ENCODE measurements around the gene CFAP299. TPM values are rescaled to one million over a fixed set of nuclear protein-coding genes. Genes with fewer than 3 reads are reported as not detected.

CFAP299 gene
- total and polyA plus RNA-seq, 2 experiments from 2014 or later = not detected

GRCh38 chr4:80566203-80566872, 230.8 kb downstream of the CFAP299 start:
- Histone ChIP-seq H3K36me3 (replicated peaks; ENCODE audit: insufficient read depth, low read depth) (no peaks in the 10 kb centered on the region), H3K9me3 (ENCODE audit: low read depth) (no peaks in the 10 kb centered on the region), H3K27me3 (no peaks in the 10 kb centered on the region), H3K4me1 (ENCODE audit: insufficient read depth) (no peaks in the 10 kb centered on the region), H3K4me3 (no peak overlapping the region), H4K20me1 (ENCODE audit: insufficient read depth, poor library complexity, severe bottlenecking) (no peaks in the 10 kb centered on the region), H3K79me2 (no peaks in the 10 kb centered on the region), H2AFZ (peak overlapping the region; percentile 7), H3K4me2 (peak overlapping the region; percentile 19), H3K9me2 (replicated peaks; ENCODE audit: insufficient read depth) (no peaks in the 10 kb centered on the region), H3K27ac (no peak overlapping the region)
- DNase-seq (ENCODE audit: low spot score) = no peak
- WGBS (ENCODE audit: low lambda C conversion rate, missing lambda C conversion rate) = 71% methylated on average over 5 of the region's 5 CpGs
- no peak for TF ChIP-seq EZH2phosphoT487 (IDR thresholded peaks at IDR 0.05; ENCODE audit: low read depth, severe bottlenecking, unreplicated experiment)
- TF ChIP-seq CTCF (IDR thresholded peaks at IDR 0.05; ENCODE audit: poor library complexity) = no peak
- TF ChIP-seq EZH2 (IDR thresholded peaks at IDR 0.05; ENCODE audit: borderline replicate concordance) = no peak

- Histone ChIP-seq H3K9me3 (ENCODE audit: low read depth) (no peaks in the 10 kb centered on the region), H3K36me3 (replicated peaks; ENCODE audit: insufficient read depth, low read depth) (no peaks in the 10 kb centered on the region), H3K27ac (no peak overlapping the region), H3K4me3 (no peak overlapping the region), H3K4me2 (no peak overlapping the region), H2AFZ (no peak overlapping the region), H3K79me2 (no peaks in the 10 kb centered on the region), H4K20me1 (ENCODE audit: insufficient read depth, poor library complexity, severe bottlenecking) (no peaks in the 10 kb centered on the region), H3K27me3 (no peaks in the 10 kb centered on the region), H3K9me2 (replicated peaks; ENCODE audit: insufficient read depth) (no peaks in the 10 kb centered on the region), H3K4me1 (ENCODE audit: insufficient read depth) (no peaks in the 10 kb centered on the region)
- WGBS (ENCODE audit: low lambda C conversion rate, missing lambda C conversion rate) = 53% methylated on average over 1 of the region's 1 CpG
- TF ChIP-seq EZH2 (IDR thresholded peaks at IDR 0.05; ENCODE audit: borderline replicate concordance) = no peak
- TF ChIP-seq CTCF (IDR thresholded peaks at IDR 0.05; ENCODE audit: poor library complexity) = no peak
- TF ChIP-seq EZH2phosphoT487 (IDR thresholded peaks at IDR 0.05; ENCODE audit: low read depth, severe bottlenecking, unreplicated experiment) = no peak
- no peak for DNase-seq (ENCODE audit: low spot score)
Measured at GRCh38 chr4:80568891-80569290, 233.4 kb downstream of the CFAP299 start.

GRCh38 chr4:80576796-80577195, 241.3 kb downstream of the CFAP299 start:
- Histone ChIP-seq H4K20me1 (ENCODE audit: insufficient read depth, poor library complexity, severe bottlenecking) (no peaks in the 10 kb centered on the region), H3K27me3 (no peaks in the 10 kb centered on the region), H2AFZ (no peak overlapping the region), H3K9me3 (ENCODE audit: low read depth) (no peaks in the 10 kb centered on the region), H3K4me3 (no peak overlapping the region), H3K36me3 (replicated peaks; ENCODE audit: insufficient read depth, low read depth) (no peaks in the 10 kb centered on the region), H3K9me2 (replicated peaks; ENCODE audit: insufficient read depth) (no peaks in the 10 kb centered on the region), H3K4me1 (ENCODE audit: insufficient read depth) (no peaks in the 10 kb centered on the region), H3K79me2 (no peaks in the 10 kb centered on the region), H3K4me2 (no peak overlapping the region), H3K27ac (no peak overlapping the region)
- WGBS (ENCODE audit: low lambda C conversion rate, missing lambda C conversion rate) = 68% methylated on average over 1 of the region's 1 CpG
- TF ChIP-seq EZH2 (IDR thresholded peaks at IDR 0.05; ENCODE audit: borderline replicate concordance) (no peak), EZH2phosphoT487 (IDR thresholded peaks at IDR 0.05; ENCODE audit: low read depth, severe bottlenecking, unreplicated experiment) (no peak), CTCF (IDR thresholded peaks at IDR 0.05; ENCODE audit: poor library complexity) (no peak)
- no peak for DNase-seq (ENCODE audit: low spot score)
